ES-I3 (cell line): ENCODE measurements around the gene NT5C3A.

Experiments used
- H3K36me3 ChIP-seq: 2 replicates; pipeline ENCODE4 v1.6.1; 2013; ENCODE audit warnings: mild to moderate bottlenecking, low read length, control low read depth, moderate library complexity; ENCODE audit not compliant: insufficient read depth
- H3K4me1 ChIP-seq: 2 replicates; pipeline ENCODE4 v1.6.1; 2013; ENCODE audit warnings: mild to moderate bottlenecking, control low read depth, low read length; ENCODE audit not compliant: insufficient read depth
- H3K9ac ChIP-seq: 2 replicates; pipeline ENCODE4 v1.6.1; 2013; ENCODE audit warnings: low read depth, mild to moderate bottlenecking, low read length, moderate library complexity
- H3K9me3 ChIP-seq: 2 replicates; pipeline ENCODE4 v1.6.1; 2013; ENCODE audit warnings: mild to moderate bottlenecking, low read length, moderate library complexity; ENCODE audit not compliant: control insufficient read depth, insufficient read depth

NT5C3A gene

DNA sequence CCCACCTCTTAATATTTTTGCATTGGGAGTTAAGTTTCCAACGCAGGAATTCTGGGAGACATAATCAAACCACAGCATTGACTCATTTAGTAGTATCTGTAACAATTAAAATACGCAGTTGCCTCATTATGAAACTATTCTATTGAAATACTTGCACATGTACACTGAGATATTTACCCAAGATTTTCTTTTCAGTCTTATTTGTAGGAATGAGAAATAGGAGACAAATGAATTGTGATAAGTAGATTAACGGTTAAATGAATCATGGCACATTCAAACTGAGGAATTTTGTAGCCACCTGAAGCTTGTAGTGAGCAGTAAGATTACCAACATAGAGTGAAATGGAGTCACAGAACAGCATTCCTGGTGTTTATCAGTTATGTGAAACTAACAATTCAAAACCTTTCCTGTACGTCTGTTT lies 28.5 kb upstream of the NT5C3A start:
- Histone ChIP-seq H3K9me3 (no peaks in the 10 kb centered on the region), H3K36me3 (peaks cover 3% of the 10 kb centered on the region), H3K4me1 (no peaks in the 10 kb centered on the region), H3K9ac (no peak overlapping the region)

DNA sequence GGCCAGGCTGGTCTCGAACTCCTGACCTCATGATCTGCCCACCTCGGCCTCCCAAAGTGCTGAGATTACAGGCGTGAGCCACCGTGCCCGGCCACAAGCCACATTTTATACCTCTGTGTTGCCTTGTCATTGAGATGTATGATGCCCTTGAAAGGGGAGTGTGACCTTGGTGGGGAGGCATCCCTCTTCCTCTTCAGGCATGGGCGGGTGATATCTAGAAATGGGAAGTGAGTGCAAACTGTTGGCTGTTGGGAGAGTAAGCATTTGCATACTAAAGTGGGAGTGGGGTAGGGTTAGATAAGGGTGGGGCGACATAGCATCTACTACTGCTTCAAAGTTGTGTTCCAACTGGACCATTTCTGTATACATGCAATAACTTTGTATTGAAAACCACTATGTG lies 26.6 kb upstream of the NT5C3A start:
- Histone ChIP-seq H3K4me1 (no peaks in the 10 kb centered on the region), H3K9ac (no peak overlapping the region), H3K36me3 (no peaks in the 10 kb centered on the region), H3K9me3 (no peaks in the 10 kb centered on the region)

- Histone ChIP-seq H3K36me3 (no peaks in the 10 kb centered on the region), H3K9me3 (no peaks in the 10 kb centered on the region), H3K4me1 (no peaks in the 10 kb centered on the region), H3K9ac (no peak overlapping the region)
Measured at GRCh38 chr7:33087858-33088257, 25.3 kb upstream of the NT5C3A start.

DNA sequence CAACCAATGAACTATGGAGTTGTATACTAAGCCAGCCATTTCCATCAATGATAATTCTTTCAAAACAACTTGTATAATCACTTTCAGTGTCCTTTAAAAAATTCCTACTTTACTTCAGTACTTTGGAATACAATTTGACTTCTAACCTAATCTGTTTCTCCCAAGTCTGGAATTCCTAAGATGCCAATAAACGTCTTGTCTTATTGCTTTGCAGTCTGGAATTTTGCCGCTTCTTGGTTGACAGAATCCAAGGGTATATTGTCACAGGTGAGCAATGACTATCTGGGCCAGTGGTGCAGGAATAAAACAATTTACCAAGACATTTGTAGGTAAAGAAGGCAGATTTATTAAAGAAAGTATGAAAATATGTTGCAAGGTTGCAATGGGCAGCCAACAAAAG lies 24.8 kb upstream of the NT5C3A start:
- Histone ChIP-seq H3K9ac (no peak overlapping the region), H3K4me1 (no peaks in the 10 kb centered on the region), H3K36me3 (no peaks in the 10 kb centered on the region), H3K9me3 (no peaks in the 10 kb centered on the region)

GRCh38 chr7:33079763-33080690 lies 17.5 kb upstream of the NT5C3A start:
- H3K4me1 ChIP-seq: peaks cover 22% of the 10 kb centered on the region; the same call in 1 of the 2 replicates
- no peaks in the 10 kb centered on the region for H3K36me3 ChIP-seq

DNA sequence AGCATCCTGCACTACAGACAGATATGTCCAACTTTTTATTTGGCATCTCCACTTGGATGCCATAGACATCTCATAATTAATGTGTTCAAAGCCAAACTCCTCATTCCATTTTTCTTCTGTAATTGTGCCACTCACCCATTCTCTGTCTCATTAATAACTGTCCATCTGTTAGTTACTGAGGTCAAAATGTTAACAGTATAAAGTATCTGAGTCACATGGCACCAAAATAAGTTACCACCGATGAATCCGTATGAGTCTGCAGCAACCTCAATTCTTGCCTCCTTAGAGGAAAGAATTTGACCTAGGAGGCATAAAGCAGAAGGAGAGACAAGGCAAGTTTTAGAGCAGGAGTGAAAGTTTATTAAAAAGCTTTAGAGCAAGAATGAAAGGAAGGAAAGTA lies 16.5 kb upstream of the NT5C3A start:
- Histone ChIP-seq H3K36me3 (no peaks in the 10 kb centered on the region), H3K4me1 (peaks cover 22% of the 10 kb centered on the region; the same call in 1 of the 2 replicates), H3K9me3 (no peaks in the 10 kb centered on the region), H3K9ac (no peak overlapping the region)

More at GRCh38 chr7:33079763-33080690, 17.5 kb upstream of the NT5C3A start:
- H3K9ac ChIP-seq: no peak overlapping the region
- no peaks in the 10 kb centered on the region for H3K9me3 ChIP-seq

DNA sequence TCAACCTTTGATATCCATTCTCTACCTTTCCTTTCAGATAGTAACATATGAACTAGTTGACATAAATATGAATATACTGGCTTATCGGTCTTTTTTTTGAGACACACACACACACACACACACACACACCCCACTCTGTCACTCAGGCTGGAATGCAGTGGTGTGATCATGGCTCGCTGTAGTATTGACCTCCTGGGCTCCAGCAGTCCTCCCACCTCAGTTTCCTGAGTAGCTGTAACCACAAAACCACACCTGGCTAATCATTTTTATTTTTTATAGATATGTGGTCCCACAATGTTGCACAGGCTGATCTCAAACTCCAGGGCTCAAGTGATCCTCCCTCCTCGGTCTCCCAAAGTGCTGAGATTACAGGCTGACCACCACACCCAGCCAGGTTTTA lies 14.2 kb upstream of the NT5C3A start:
- Histone ChIP-seq H3K9ac (no peak overlapping the region), H3K4me1 (peaks cover 22% of the 10 kb centered on the region; the same call in 1 of the 2 replicates), H3K36me3 (no peaks in the 10 kb centered on the region), H3K9me3 (no peaks in the 10 kb centered on the region)

GRCh38 chr7:33075818-33076518 lies 13.4 kb upstream of the NT5C3A start:
- Histone ChIP-seq H3K9ac (no peak overlapping the region), H3K9me3 (no peaks in the 10 kb centered on the region), H3K36me3 (no peaks in the 10 kb centered on the region), H3K4me1 (peaks cover 21% of the 10 kb centered on the region; the same call in 1 of the 2 replicates)

DNA sequence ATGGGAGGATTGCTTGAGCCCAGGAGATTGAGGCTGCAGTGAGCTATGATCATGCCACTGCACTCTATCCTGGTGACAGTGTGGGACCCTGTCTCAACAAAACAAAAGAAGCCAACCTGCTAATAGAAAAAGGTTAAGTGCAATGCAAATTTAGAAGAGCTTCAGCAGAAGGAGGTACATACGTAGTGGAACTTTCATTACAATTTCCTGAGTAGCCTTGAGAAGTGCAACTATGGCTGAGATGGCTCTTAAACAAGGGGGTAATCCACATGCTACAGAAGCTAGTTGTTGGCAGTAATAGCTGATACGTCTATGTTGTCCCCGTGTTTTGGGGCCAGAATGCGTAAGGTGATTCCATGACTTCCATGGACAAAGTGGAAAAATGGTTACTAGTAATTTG lies 10.7 kb upstream of the NT5C3A start:
- Histone ChIP-seq H3K9ac (no peak overlapping the region), H3K4me1 (peaks cover 4% of the 10 kb centered on the region; the same call in 1 of the 2 replicates), H3K9me3 (peaks cover 4% of the 10 kb centered on the region; the same call in 1 of the 2 replicates), H3K36me3 (no peaks in the 10 kb centered on the region)

GRCh38 chr7:33072471-33072870 lies 9.9 kb upstream of the NT5C3A start:
- Histone ChIP-seq H3K9me3 (peaks cover 4% of the 10 kb centered on the region; the same call in 1 of the 2 replicates), H3K36me3 (no peaks in the 10 kb centered on the region), H3K4me1 (peaks cover 4% of the 10 kb centered on the region; the same call in 1 of the 2 replicates), H3K9ac (no peak overlapping the region)

DNA sequence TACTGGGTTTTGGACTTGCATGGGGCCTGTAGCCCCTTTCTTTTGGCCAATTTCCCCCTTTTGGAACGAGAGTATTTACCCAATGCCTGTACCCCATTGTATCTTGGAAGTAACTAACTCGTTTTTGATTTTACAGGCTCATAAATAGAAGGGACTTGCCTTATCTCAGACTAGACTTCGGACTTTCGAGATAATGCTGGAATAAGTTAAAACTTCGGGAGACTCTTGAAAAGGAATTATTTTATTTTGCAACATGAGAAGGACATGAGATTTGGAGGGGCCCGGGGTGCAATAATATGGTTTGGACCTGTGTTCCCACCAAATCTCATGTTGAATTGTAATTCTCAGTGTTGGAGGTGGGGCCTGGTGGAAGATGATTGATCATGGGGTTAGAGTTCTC lies 8.3 kb upstream of the NT5C3A start:
- Histone ChIP-seq H3K9me3 (peaks cover 4% of the 10 kb centered on the region), H3K36me3 (no peaks in the 10 kb centered on the region), H3K4me1 (peaks cover 1% of the 10 kb centered on the region; the same call in 1 of the 2 replicates), H3K9ac (no peak overlapping the region)

- H3K4me1 ChIP-seq: no peaks in the 10 kb centered on the region
- H3K9me3 ChIP-seq: peaks cover 4% of the 10 kb centered on the region
- H3K36me3 ChIP-seq: no peaks in the 10 kb centered on the region
- H3K9ac ChIP-seq: no peak overlapping the region
Measured at GRCh38 chr7:33070277-33070676, 7.7 kb upstream of the NT5C3A start.

DNA sequence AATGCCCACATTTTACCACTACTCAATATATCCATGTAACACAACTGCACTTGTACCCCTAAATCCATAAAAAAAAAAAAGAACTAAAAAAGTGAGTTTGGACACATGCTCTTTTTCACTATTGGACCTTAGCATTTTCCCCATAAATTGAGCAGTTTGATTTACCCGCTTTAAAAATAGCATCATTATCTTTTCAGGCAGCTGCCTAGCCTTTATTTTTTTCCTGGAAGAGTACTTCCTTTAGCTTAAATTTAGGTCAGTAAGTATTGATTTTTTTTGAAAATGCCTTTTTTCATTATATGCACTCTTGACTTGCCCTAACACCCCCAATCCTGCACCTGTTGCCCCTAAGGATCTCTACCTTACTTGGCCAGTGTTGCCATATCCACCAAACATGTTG lies 5.3 kb upstream of the NT5C3A start:
- Histone ChIP-seq H3K36me3 (no peaks in the 10 kb centered on the region), H3K9ac (no peak overlapping the region), H3K4me1 (no peaks in the 10 kb centered on the region), H3K9me3 (peaks cover 4% of the 10 kb centered on the region)

DNA sequence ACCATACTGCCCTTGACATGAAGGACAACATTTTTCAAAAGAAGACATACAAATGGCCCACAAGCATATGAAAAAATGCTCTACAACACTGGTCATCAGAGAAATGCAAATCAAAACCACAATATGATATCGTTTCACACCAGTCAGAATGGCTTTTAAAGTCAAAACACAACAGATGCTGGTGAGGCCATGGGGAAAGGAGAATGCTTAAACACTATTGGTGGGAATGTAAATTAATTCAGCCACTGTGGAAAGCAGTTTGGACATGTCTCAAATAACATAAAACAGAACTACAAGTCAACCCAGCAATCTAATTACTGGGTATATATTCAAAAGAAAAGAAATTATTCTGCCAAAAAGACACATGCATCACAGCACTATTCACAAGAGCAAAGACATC lies 4.2 kb upstream of the NT5C3A start:
- H3K4me1 ChIP-seq: no peaks in the 10 kb centered on the region
- H3K36me3 ChIP-seq: no peaks in the 10 kb centered on the region
- peaks cover 4% of the 10 kb centered on the region for H3K9me3 ChIP-seq
- H3K9ac ChIP-seq: no peak overlapping the region

DNA sequence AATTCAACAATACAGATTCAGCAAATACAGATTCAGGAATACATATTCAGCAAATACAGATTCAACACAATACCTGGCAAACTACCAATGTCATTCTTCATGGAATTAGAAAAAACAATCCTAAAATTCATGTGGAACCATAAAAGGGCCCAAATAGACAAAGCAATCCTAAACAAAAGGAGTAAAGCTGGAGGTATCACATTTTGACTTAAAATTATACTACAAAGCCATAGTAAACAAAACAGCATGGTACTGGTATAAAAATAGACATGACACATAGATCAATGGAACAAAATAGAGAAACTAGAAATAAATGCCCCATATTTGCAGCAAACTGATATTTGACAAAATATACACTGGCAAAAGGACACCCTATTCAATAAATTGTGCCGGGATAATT lies 3.4 kb upstream of the NT5C3A start:
- no peak overlapping the region for H3K9ac ChIP-seq
- H3K9me3 ChIP-seq: peaks cover 4% of the 10 kb centered on the region
- H3K4me1 ChIP-seq: no peaks in the 10 kb centered on the region
- no peaks in the 10 kb centered on the region for H3K36me3 ChIP-seq
